Fibroblast of villous mesenchyme (primary cell): ENCODE measurements around the gene ZNF491. TPM values are rescaled to one million over a fixed set of nuclear protein-coding genes. Genes with fewer than 3 reads are reported as not detected.

Source experiments
- DNase-seq: peaks from one replicate; pipeline ENCODE4 v3.0.0-alpha.2; 2010; ENCODE audit warnings: low read depth
- H3K4me3 ChIP-seq: 2 replicates; pipeline ENCODE4 v1.5.1; 2011; ENCODE audit warnings: low read depth, mild to moderate bottlenecking, low read length
- total RNA-seq: library from RNA; depleted of rRNA; stranded (reverse); fragments of >200 nt; gene quantifications from 2 replicates; pipeline ENCODE4 v1.2.3, GENCODE V29; 2012
- TF ChIP-seq, protein P1 (sequence below): IDR thresholded peaks from 2 replicates; pipeline ENCODE4 v1.5.1; 2012; ENCODE audit warnings: low read depth, mild to moderate bottlenecking, low read length; ENCODE audit not compliant: insufficient read depth

Gene ZNF491
- total RNA-seq, 1 donor = 2.2 TPM

GRCh38 chr19:11856596-11857250, 58.4 kb downstream of the ZNF491 start:
- DNase-seq = no peak
- TF ChIP-seq, protein P1, sequence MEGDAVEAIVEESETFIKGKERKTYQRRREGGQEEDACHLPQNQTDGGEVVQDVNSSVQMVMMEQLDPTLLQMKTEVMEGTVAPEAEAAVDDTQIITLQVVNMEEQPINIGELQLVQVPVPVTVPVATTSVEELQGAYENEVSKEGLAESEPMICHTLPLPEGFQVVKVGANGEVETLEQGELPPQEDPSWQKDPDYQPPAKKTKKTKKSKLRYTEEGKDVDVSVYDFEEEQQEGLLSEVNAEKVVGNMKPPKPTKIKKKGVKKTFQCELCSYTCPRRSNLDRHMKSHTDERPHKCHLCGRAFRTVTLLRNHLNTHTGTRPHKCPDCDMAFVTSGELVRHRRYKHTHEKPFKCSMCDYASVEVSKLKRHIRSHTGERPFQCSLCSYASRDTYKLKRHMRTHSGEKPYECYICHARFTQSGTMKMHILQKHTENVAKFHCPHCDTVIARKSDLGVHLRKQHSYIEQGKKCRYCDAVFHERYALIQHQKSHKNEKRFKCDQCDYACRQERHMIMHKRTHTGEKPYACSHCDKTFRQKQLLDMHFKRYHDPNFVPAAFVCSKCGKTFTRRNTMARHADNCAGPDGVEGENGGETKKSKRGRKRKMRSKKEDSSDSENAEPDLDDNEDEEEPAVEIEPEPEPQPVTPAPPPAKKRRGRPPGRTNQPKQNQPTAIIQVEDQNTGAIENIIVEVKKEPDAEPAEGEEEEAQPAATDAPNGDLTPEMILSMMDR = no peak
- H3K4me3 ChIP-seq = no peak overlapping the region

Other genes with a start within 250 kb of the ZNF491 start
- 31.1 and 36.7 TPM in 2 replicates for gene ELOF1, start 239.3 kb upstream of the ZNF491 start, total RNA-seq
- 0.43 and 2.3 TPM in 2 replicates for gene ACP5, start 220.9 kb upstream of the ZNF491 start, total RNA-seq
- 16.8 and 19.0 TPM in 2 replicates for gene ZNF627, start 201.0 kb upstream of the ZNF491 start, total RNA-seq
- gene ZNF823, start 59.6 kb upstream of the ZNF491 start, total RNA-seq = 5.2 and 5.6 TPM in 2 replicates
- 5.6 and 6.8 TPM in 2 replicates for gene ZNF441, start 31.5 kb upstream of the ZNF491 start, total RNA-seq
- 6.8 and 9.5 TPM in 2 replicates for gene ZNF440, start 15.8 kb downstream of the ZNF491 start, total RNA-seq
- gene ZNF439, start 50.2 kb downstream of the ZNF491 start, total RNA-seq = 2.6 and 4.3 TPM in 2 replicates
- 8.1 and 12.1 TPM in 2 replicates for gene ZNF69, start 89.3 kb downstream of the ZNF491 start, total RNA-seq
- 6.9 and 7.7 TPM in 2 replicates for gene ZNF700, start 126.6 kb downstream of the ZNF491 start, total RNA-seq
- 0.32 and 0.86 TPM in 2 replicates for gene ZNF763, start 166.5 kb downstream of the ZNF491 start, total RNA-seq
- gene ZNF433, start 237.2 kb downstream of the ZNF491 start, total RNA-seq = 1.3 and 4.2 TPM in 2 replicates